ENCODE measurements around the gene SH3GL1.
A peak's percentile ranks its signal among the peaks of the same experiment; 100 is the strongest.
"Not testable (repeated sequence)": the region's sequence is repeated elsewhere in the genome, so short reads cannot be mapped to it uniquely, and the experiment has no call there.

The SH3GL1 gene

DNA sequence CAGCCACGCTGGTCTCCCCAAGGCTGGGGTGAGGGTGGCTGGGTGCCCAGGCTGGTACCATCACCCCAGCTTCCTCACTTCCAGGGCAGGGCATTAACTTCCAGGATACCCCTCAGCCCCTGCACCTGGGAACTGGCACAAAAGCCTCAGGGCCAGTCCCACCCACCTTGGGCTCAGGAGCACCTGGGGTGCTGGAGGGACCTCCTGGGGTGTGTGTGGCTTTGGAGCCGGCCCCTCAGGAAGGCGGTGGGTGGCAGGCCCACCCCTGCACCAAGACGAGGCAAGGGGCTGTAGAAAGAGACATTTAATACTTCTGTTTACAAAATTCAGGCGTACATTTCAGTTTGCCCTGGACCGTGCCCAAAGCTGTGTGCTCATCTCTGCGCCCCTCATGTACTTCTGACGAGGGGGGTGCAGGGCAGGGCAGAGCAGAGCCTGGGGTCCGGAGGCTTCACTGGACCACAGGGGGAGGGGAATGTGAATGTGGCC lies 40.2 kb downstream of the SH3GL1 start:
- H3K4me3 Mint-ChIP-seq: no peak overlapping the region
- H3K9me3 Mint-ChIP-seq: no peaks in the 10 kb centered on the region

GRCh38 chr19:4359627-4360000 lies 40.7 kb downstream of the SH3GL1 start:
- Mint-ChIP-seq H3K9me3 (no peaks in the 10 kb centered on the region), H3K4me1 (ENCODE audit: low read depth) (no peaks in the 10 kb centered on the region), H3K27me3 (no peaks in the 10 kb centered on the region), H3K27ac (peak overlapping the region; percentile 37), H3K4me3 (no peak overlapping the region), H3K36me3 (ENCODE audit: low read depth) (peaks cover 62% of the 10 kb centered on the region)
- no peak for DNase-seq

More for the DNA sequence above, 40.2 kb downstream of the SH3GL1 start:
- Mint-ChIP-seq H3K36me3 (ENCODE audit: low read depth) (peaks cover 65% of the 10 kb centered on the region), H3K27ac (peak overlapping the region; percentile 57), H3K4me1 (ENCODE audit: low read depth) (no peaks in the 10 kb centered on the region), H3K27me3 (no peaks in the 10 kb centered on the region)
- DNase-seq: no peak

GRCh38 chr19:4358709-4359626 lies 41.4 kb downstream of the SH3GL1 start:
- no peaks in the 10 kb centered on the region for H3K27me3 Mint-ChIP-seq
- no peaks in the 10 kb centered on the region for H3K4me1 Mint-ChIP-seq (ENCODE audit: low read depth)
- H3K36me3 Mint-ChIP-seq (ENCODE audit: low read depth): peaks cover 61% of the 10 kb centered on the region
- H3K4me3 Mint-ChIP-seq: no peak overlapping the region
- H3K9me3 Mint-ChIP-seq: no peaks in the 10 kb centered on the region
- peak overlapping the region; percentile 51 for H3K27ac Mint-ChIP-seq
- no peak for DNase-seq

- no peak overlapping the region for H3K4me3 Mint-ChIP-seq
- H3K36me3 Mint-ChIP-seq (ENCODE audit: low read depth): peaks cover 57% of the 10 kb centered on the region
- DNase-seq: no peak
- H3K9me3 Mint-ChIP-seq: no peaks in the 10 kb centered on the region
- H3K4me1 Mint-ChIP-seq (ENCODE audit: low read depth): no peaks in the 10 kb centered on the region
- H3K27ac Mint-ChIP-seq: peak overlapping the region; percentile 50
- H3K27me3 Mint-ChIP-seq: no peaks in the 10 kb centered on the region
Observed at GRCh38 chr19:4357921-4358326, 42.4 kb downstream of the SH3GL1 start.

- Mint-ChIP-seq H3K36me3 (ENCODE audit: low read depth) (peaks cover 50% of the 10 kb centered on the region), H3K4me3 (no peak overlapping the region), H3K27me3 (no peaks in the 10 kb centered on the region), H3K9me3 (no peaks in the 10 kb centered on the region), H3K27ac (no peak overlapping the region), H3K4me1 (ENCODE audit: low read depth) (no peaks in the 10 kb centered on the region)
- no peak for DNase-seq
Observed at GRCh38 chr19:4357095-4357797, 43.1 kb downstream of the SH3GL1 start.

GRCh38 chr19:4354897-4355296 lies 45.5 kb downstream of the SH3GL1 start:
- Mint-ChIP-seq H3K27me3 (no peaks in the 10 kb centered on the region), H3K4me1 (ENCODE audit: low read depth) (no peaks in the 10 kb centered on the region), H3K36me3 (ENCODE audit: low read depth) (peaks cover 38% of the 10 kb centered on the region), H3K9me3 (no peaks in the 10 kb centered on the region), H3K27ac (no peak overlapping the region), H3K4me3 (no peak overlapping the region)
- DNase-seq: no peak

GRCh38 chr19:4354282-4354681 lies 46.1 kb downstream of the SH3GL1 start:
- H3K27me3 Mint-ChIP-seq: no peaks in the 10 kb centered on the region
- H3K36me3 Mint-ChIP-seq (ENCODE audit: low read depth): peaks cover 39% of the 10 kb centered on the region
- H3K4me1 Mint-ChIP-seq (ENCODE audit: low read depth): no peaks in the 10 kb centered on the region
- no peak overlapping the region for H3K27ac Mint-ChIP-seq
- no peaks in the 10 kb centered on the region for H3K9me3 Mint-ChIP-seq
- DNase-seq: no peak
- no peak overlapping the region for H3K4me3 Mint-ChIP-seq

DNA sequence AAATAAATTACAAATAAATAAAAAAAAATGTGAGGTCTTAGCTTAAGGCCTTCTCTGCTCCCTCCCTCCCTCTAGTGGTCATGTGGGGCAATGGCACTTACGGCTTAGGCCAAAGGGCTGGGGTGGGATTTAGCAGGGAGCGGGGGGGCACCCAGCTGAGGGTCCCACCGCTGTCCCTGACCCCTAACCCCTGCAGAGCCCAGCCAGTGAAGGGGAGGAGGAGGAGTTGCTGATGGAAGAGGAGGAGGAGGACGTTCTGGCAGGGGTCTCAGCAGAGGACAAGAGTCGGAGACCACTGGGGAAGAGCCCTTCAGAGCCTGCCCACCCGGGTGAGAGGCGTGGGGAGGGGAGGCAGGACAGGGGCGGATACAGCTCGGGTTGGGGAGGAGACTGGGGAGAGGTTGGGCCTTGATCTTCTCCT lies 47.6 kb downstream of the SH3GL1 start:
- Mint-ChIP-seq H3K36me3 (ENCODE audit: low read depth) (peaks cover 44% of the 10 kb centered on the region), H3K4me1 (ENCODE audit: low read depth) (no peaks in the 10 kb centered on the region), H3K4me3 (no peak overlapping the region), H3K27me3 (no peaks in the 10 kb centered on the region), H3K27ac (no peak overlapping the region), H3K9me3 (no peaks in the 10 kb centered on the region)
- DNase-seq: peak; percentile 71

- peak overlapping the region; percentile 63 for H3K27ac Mint-ChIP-seq
- peaks cover 49% of the 10 kb centered on the region for H3K36me3 Mint-ChIP-seq (ENCODE audit: low read depth)
- H3K4me1 Mint-ChIP-seq (ENCODE audit: low read depth): peaks cover 2% of the 10 kb centered on the region
- H3K4me3 Mint-ChIP-seq: no peak overlapping the region
- H3K27me3 Mint-ChIP-seq: no peaks in the 10 kb centered on the region
- no peak for DNase-seq
- no peaks in the 10 kb centered on the region for H3K9me3 Mint-ChIP-seq
Observed at GRCh38 chr19:4350726-4351125, 49.6 kb downstream of the SH3GL1 start.

DNA sequence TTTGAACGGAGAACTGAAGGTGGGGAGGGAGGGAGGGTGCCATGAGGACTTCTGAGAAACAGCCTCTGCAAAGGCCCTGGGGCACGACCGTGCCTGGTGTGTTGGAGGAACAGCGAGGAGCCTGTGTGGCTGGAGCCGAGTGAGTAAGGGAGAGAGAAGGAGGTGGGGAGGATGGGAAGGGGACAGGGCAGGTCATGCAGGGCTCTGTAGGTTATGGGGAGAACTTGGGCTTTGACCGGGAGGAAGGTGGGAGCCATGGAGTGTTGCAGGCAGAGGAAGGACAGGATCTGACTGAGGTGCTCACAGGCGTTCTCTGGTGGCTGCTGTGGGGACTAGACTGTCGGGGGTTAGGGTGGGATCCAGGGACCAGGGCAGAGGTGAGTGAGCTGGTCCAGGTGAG lies 50.2 kb downstream of the SH3GL1 start:
- peak overlapping the region; percentile 63 for H3K27ac Mint-ChIP-seq
- peaks cover 54% of the 10 kb centered on the region for H3K36me3 Mint-ChIP-seq (ENCODE audit: low read depth)
- no peak for DNase-seq
- no peaks in the 10 kb centered on the region for H3K9me3 Mint-ChIP-seq
- no peak overlapping the region for H3K4me3 Mint-ChIP-seq
- peaks cover 5% of the 10 kb centered on the region for H3K4me1 Mint-ChIP-seq (ENCODE audit: low read depth)
- H3K27me3 Mint-ChIP-seq: no peaks in the 10 kb centered on the region

DNA sequence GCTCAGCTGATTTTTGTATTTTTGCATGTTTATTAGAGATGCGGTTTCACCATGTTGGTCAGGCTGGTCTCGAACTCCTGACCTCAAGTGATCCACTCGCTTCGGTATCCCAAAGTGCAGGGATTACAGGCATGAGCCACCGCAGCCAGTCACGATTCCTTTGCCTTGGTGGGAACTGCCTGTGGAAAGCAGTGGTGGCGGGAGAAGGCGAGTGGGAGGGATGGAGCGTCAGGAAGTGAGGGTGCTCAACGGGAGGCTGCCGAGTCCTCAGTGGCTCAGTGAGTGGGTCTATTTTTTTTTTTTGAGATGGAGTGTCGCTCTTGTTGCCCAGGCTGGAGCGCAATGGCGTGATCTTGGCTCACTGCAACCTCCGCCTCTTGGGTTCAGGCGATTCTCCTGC lies 51.1 kb downstream of the SH3GL1 start:
- H3K36me3 Mint-ChIP-seq (ENCODE audit: low read depth): peaks cover 50% of the 10 kb centered on the region
- H3K9me3 Mint-ChIP-seq; H3K4me3 Mint-ChIP-seq; DNase-seq; H3K27me3 Mint-ChIP-seq; H3K27ac Mint-ChIP-seq; H3K4me1 Mint-ChIP-seq (ENCODE audit: low read depth): not testable (repeated sequence)

- Mint-ChIP-seq H3K9me3 (no peaks in the 10 kb centered on the region), H3K36me3 (ENCODE audit: low read depth) (peaks cover 44% of the 10 kb centered on the region), H3K4me3 (no peak overlapping the region), H3K27me3 (no peaks in the 10 kb centered on the region), H3K27ac (no peak overlapping the region), H3K4me1 (ENCODE audit: low read depth) (peaks cover 15% of the 10 kb centered on the region)
- DNase-seq: no peak
Observed at GRCh38 chr19:4347521-4347920, 52.8 kb downstream of the SH3GL1 start.

DNA sequence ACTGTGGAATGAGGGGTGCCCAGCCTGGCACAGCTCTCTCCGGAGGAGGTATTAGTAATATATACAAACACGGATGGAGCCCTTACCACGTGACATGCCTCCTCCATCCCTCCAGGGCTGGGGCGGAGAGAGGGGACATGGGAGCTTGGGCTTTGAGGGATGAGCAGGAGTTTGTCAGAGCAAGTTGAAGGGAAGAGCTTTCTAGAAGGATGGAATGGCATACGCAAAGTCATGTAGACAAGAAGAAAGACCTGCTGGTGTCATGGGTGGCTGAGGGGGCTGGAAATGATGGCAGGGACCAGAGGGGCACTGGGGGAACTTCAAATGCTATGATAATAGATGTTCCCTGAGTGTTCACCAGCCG lies 54.3 kb downstream of the SH3GL1 start:
- no peak overlapping the region for H3K4me3 Mint-ChIP-seq
- H3K27me3 Mint-ChIP-seq: no peaks in the 10 kb centered on the region
- peaks cover 44% of the 10 kb centered on the region for H3K36me3 Mint-ChIP-seq (ENCODE audit: low read depth)
- peaks cover 20% of the 10 kb centered on the region for H3K4me1 Mint-ChIP-seq (ENCODE audit: low read depth)
- H3K9me3 Mint-ChIP-seq: no peaks in the 10 kb centered on the region
- H3K27ac Mint-ChIP-seq: no peak overlapping the region
- DNase-seq: no peak

- Mint-ChIP-seq H3K27ac (peak overlapping the region; percentile 26), H3K4me1 (ENCODE audit: low read depth) (peaks cover 20% of the 10 kb centered on the region), H3K27me3 (no peaks in the 10 kb centered on the region), H3K4me3 (peak overlapping the region; percentile 19), H3K9me3 (no peaks in the 10 kb centered on the region), H3K36me3 (ENCODE audit: low read depth) (peaks cover 42% of the 10 kb centered on the region)
- DNase-seq: no peak
Observed at GRCh38 chr19:4345342-4346019, 54.9 kb downstream of the SH3GL1 start.
